OCI-LY1 (cell line): ENCODE measurements around the gene MRTFA.
"Not testable (repeated sequence)": the region's sequence is repeated elsewhere in the genome, so short reads cannot be mapped to it uniquely, and the experiment has no call there.

Experiments used
- EZH2 ChIP-seq: fragments of 200-600 bp; sonication (generic), shearing (Covaris generic); IDR thresholded peaks from 2 replicates; pipeline ENCODE4 v1.8.0; 2017; ENCODE audit warnings: borderline replicate concordance, mixed run types, mild to moderate bottlenecking, antibody characterized with exemption, low read length, moderate library complexity, mixed read lengths
- TF ChIP-seq, protein P1 (sequence below): fragments of 200-600 bp; sonication (generic), shearing (Covaris generic); IDR thresholded peaks from 2 replicates; pipeline ENCODE4 v1.5.1; 2017; ENCODE audit warnings: mild to moderate bottlenecking, antibody characterized with exemption, low read length, moderate library complexity, mixed read lengths

DNA sequence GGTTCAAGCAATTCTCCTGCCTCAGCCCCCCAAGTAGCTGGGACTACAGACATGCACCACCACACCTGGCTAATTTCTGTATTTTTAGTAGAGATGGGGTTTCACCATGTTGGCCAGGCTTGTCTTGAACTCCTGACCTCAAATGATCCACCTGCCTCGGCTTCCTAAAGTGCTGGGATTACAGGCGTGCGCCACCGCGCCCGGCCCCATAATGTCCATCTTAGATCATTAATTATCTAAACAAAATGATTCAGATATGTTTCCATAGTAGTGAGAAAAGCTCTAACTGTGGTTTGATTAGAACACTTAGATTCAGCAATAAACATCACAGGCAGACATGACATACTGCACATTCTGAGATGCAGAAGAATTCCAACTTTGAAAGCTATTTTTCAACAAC, 106.1 kb downstream of the MRTFA start:
- TF ChIP-seq EZH2: not testable (repeated sequence)
- TF ChIP-seq, protein P1, sequence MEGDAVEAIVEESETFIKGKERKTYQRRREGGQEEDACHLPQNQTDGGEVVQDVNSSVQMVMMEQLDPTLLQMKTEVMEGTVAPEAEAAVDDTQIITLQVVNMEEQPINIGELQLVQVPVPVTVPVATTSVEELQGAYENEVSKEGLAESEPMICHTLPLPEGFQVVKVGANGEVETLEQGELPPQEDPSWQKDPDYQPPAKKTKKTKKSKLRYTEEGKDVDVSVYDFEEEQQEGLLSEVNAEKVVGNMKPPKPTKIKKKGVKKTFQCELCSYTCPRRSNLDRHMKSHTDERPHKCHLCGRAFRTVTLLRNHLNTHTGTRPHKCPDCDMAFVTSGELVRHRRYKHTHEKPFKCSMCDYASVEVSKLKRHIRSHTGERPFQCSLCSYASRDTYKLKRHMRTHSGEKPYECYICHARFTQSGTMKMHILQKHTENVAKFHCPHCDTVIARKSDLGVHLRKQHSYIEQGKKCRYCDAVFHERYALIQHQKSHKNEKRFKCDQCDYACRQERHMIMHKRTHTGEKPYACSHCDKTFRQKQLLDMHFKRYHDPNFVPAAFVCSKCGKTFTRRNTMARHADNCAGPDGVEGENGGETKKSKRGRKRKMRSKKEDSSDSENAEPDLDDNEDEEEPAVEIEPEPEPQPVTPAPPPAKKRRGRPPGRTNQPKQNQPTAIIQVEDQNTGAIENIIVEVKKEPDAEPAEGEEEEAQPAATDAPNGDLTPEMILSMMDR: not testable (repeated sequence)
